GM12872 (cell line): ENCODE data around the gene COL17A1.

Experiments used
- CTCF ChIP-seq: IDR thresholded peaks from 3 replicates; pipeline ENCODE4 v1.5.1; 2011; ENCODE audit warnings: low read depth, mild to moderate bottlenecking, low read length, moderate library complexity; ENCODE audit not compliant: insufficient read depth

Gene COL17A1

GRCh38 chr10:104120903-104121484, 35.3 kb upstream of the COL17A1 start:
- no peak for TF ChIP-seq CTCF

GRCh38 chr10:104120512-104120902, 34.8 kb upstream of the COL17A1 start:
- TF ChIP-seq CTCF, result no peak

- no peak for TF ChIP-seq CTCF
Measured at GRCh38 chr10:104119996-104120395, 34.3 kb upstream of the COL17A1 start.

- TF ChIP-seq CTCF, result no peak
Measured at GRCh38 chr10:104117839-104118323, 32.2 kb upstream of the COL17A1 start.

GRCh38 chr10:104113376-104113956, 27.8 kb upstream of the COL17A1 start:
- TF ChIP-seq CTCF, result no peak

GRCh38 chr10:104109908-104110662, 24.4 kb upstream of the COL17A1 start:
- no peak for TF ChIP-seq CTCF

- no peak for TF ChIP-seq CTCF
Measured at GRCh38 chr10:104104926-104105325, 19.2 kb upstream of the COL17A1 start.
